ENCODE results near the gene PRKCE. TPM values are rescaled to one million over a fixed set of nuclear protein-coding genes. Genes with fewer than 3 reads are reported as not detected.

The PRKCE gene
- total RNA-seq, 1 experiment from 2014 or later, result 1.3 TPM

DNA sequence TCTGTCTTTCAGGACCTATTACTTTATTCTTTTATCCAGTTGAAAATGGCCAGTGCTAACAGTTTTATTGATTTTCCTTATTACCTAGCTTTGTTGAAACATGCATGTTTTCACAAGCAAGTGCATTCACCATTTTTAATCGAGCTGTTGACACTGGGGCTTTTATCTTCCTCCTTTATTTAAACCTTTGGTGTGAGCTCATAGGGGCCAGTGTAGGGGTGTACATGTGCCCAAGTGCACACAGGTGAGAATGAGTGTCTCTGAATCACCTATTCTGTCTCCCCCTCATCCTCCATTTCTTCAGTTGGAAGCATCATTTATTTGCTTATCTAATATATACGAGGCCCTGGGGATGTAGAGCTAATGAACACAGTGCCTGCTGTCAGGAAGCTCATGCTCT is 199.1 kb downstream of the PRKCE start:
- H3K56ac ChIP-seq (ENCODE audit: insufficient read length, low read depth, low read length), result no peak overlapping the region
- no peak overlapping the region for H2AK5ac ChIP-seq (ENCODE audit: insufficient read length, low read length)
- H4K20me1 ChIP-seq (ENCODE audit: control insufficient read depth, insufficient read depth, insufficient read length), result no peaks in the 10 kb centered on the region
- no peak overlapping the region for H2BK5ac ChIP-seq (ENCODE audit: insufficient read length, low read length)
- Mint-ChIP-seq H3K27ac (no peak overlapping the region), H3K9me3 (no peaks in the 10 kb centered on the region), H3K36me3 (ENCODE audit: insufficient read depth in 1 of 3, low read depth in 3 of 3) (no peaks in the 10 kb centered on the region; a peak in 1 of 7 replicates), H3K4me3 (no peak overlapping the region), H3K4me1 (peaks cover 8 to 12% of the 10 kb centered on the region in 2 experiments), H3K27me3 (ENCODE audit: low read depth) (peaks cover 5% of the 10 kb centered on the region)
- no peaks in the 10 kb centered on the region for H3K4me1 ChIP-seq (ENCODE audit: insufficient read depth, low read length)
- no peaks in the 10 kb centered on the region for H3K9me3 ChIP-seq (ENCODE audit: control insufficient read depth, low read depth, low read length)
- no peak overlapping the region for H2BK120ac ChIP-seq (ENCODE audit: low read depth, low read length, poor library complexity, severe bottlenecking)
- no peak overlapping the region for H2BK15ac ChIP-seq (ENCODE audit: low read depth, low read length)
- H3K27me3 ChIP-seq (ENCODE audit: insufficient read depth, low read length), result no peaks in the 10 kb centered on the region
- H3K79me2 ChIP-seq (ENCODE audit: insufficient read depth, low read length), result no peaks in the 10 kb centered on the region
- H3T11ph ChIP-seq (ENCODE audit: low read length), result no peak overlapping the region
- no peaks in the 10 kb centered on the region for H3K23me2 ChIP-seq (ENCODE audit: insufficient read length, low read depth, low read length, poor library complexity, severe bottlenecking)
- H4K5ac ChIP-seq (ENCODE audit: insufficient read length, low read depth, low read length), result no peak overlapping the region
- no peak overlapping the region for H4K8ac ChIP-seq (replicated peaks; ENCODE audit: insufficient read length, low read depth, low read length)
- no peak overlapping the region for H3K18ac ChIP-seq (ENCODE audit: insufficient read length, low read depth, low read length)
- H3K23ac ChIP-seq (ENCODE audit: insufficient read length, low read depth, low read length), result no peak overlapping the region
- H2AFZ ChIP-seq (ENCODE audit: low read length), result no peak overlapping the region
- no peak overlapping the region for H3K9ac ChIP-seq (ENCODE audit: extremely low read depth, insufficient read length, low read length)
- H2BK12ac ChIP-seq (ENCODE audit: insufficient read length, low read depth, low read length), result no peak overlapping the region
- no peak overlapping the region for H3K4me2 ChIP-seq (ENCODE audit: insufficient read depth, insufficient read length, low read length)
- no peak overlapping the region for H2BK20ac ChIP-seq (ENCODE audit: low read depth, low read length, poor library complexity, severe bottlenecking)
- no CpG with 5 or more reads among the region's 2 CpGs for WGBS (ENCODE audit: extremely low coverage, insufficient read length, low lambda C conversion rate)
- DNase-seq, result no peak
- H3K79me1 ChIP-seq (ENCODE audit: insufficient read depth, low read depth, low read length, poor library complexity, severe bottlenecking), result no peaks in the 10 kb centered on the region
- TF ChIP-seq, protein P1, sequence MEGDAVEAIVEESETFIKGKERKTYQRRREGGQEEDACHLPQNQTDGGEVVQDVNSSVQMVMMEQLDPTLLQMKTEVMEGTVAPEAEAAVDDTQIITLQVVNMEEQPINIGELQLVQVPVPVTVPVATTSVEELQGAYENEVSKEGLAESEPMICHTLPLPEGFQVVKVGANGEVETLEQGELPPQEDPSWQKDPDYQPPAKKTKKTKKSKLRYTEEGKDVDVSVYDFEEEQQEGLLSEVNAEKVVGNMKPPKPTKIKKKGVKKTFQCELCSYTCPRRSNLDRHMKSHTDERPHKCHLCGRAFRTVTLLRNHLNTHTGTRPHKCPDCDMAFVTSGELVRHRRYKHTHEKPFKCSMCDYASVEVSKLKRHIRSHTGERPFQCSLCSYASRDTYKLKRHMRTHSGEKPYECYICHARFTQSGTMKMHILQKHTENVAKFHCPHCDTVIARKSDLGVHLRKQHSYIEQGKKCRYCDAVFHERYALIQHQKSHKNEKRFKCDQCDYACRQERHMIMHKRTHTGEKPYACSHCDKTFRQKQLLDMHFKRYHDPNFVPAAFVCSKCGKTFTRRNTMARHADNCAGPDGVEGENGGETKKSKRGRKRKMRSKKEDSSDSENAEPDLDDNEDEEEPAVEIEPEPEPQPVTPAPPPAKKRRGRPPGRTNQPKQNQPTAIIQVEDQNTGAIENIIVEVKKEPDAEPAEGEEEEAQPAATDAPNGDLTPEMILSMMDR (conservative IDR thresholded peaks at IDR 0.05), result no peak
- no peak overlapping the region for H4K91ac ChIP-seq (ENCODE audit: insufficient read length, low read depth, low read length)
- no peak overlapping the region for H3K27ac ChIP-seq (ENCODE audit: insufficient read length, low read depth, low read length)
- no peak overlapping the region for H3K14ac ChIP-seq (ENCODE audit: insufficient read depth, low read length)
- H3K4ac ChIP-seq (ENCODE audit: low read depth, low read length), result no peak overlapping the region
